HepG2 (cell line): ENCODE data around the gene AGTPBP1. TPM values are rescaled to one million over a fixed set of nuclear protein-coding genes. Genes with fewer than 3 reads are reported as not detected.

Experiments
- ATAC-seq: fragments of 200-7000 bp; cut with Tn5 transposase; 3 replicates; pipeline ENCODE4 v1.9.1; 2020; ENCODE audit warnings: mild to moderate bottlenecking, moderate library complexity
- BruUV-seq: library from RNA; stranded (reverse); fragments of 400-500 nt; replicated peaks from 2 replicates; lab custom pipeline; 2021; lab: Mats Ljungman, UMichigan
- CTCF ChIA-PET: fragments of 300-600 bp; formaldehyde crosslinking; extraction: SDS; loops from one replicate; lab custom pipeline; 2021; ENCODE audit warnings: low total read pairs, inconsistent platforms, low intra/inter-chr PET ratio; lab: Yijun Ruan, JAX
- POLR2A ChIA-PET: fragments of 350-600 bp; sonication (Branson Sonifier 250); formaldehyde crosslinking; loops from one replicate; lab custom pipeline; 2020; ENCODE audit warnings: antibody characterized with exemption, inconsistent platforms; lab: Yijun Ruan, JAX
- DNase-seq: peaks from one replicate; pipeline ENCODE4 v3.0.0-alpha.2; 2015; ENCODE audit warnings: low spot score
- FAIRE-seq: peaks from 3 replicates; lab custom pipeline; 2011; peaks lifted over from hg19 to GRCh38; lab: Jason Lieb, UNC
- H2AFZ ChIP-seq: one replicate; pipeline ENCODE4 v1.6.1; 2011; ENCODE audit warnings: low read length, inconsistent platforms
- H3K27ac ChIP-seq: fragments of 300-600 bp; 3 replicates; pipeline ENCODE4 v1.8.0; 2011; ENCODE audit warnings: mixed run types, mild to moderate bottlenecking, mixed read lengths, low read length, inconsistent platforms; ENCODE audit not compliant: insufficient read depth; ENCODE audit errors: extremely low read length
- H3K27me3 ChIP-seq, 2 experiments: fragments of 200-600 bp in 1 of 2; 2 replicates in 1 of 2; 3 replicates in 1 of 2; pipeline versions ENCODE4 v1.6.0 to v1.8.0; 2011; ENCODE audit warnings: low read length in 2 of 2, mild to moderate bottlenecking in 2 of 2, moderate library complexity in 2 of 2, inconsistent platforms in 1 of 2; ENCODE audit not compliant: insufficient read depth in 2 of 2, control insufficient read depth in 1 of 2
- H3K36me3 ChIP-seq, 2 experiments: fragments of 200-600 bp in 1 of 2; replicated peaks in 1 of 2; 2 replicates in 1 of 2; 3 replicates in 1 of 2; pipeline versions ENCODE4 v1.5.1 to v1.8.0; 2011; ENCODE audit warnings: low read length in 2 of 2, inconsistent platforms in 1 of 2; ENCODE audit not compliant: insufficient read depth in 2 of 2, control insufficient read depth in 1 of 2
- H3K4me1 ChIP-seq: 2 replicates; pipeline ENCODE4 v1.5.1; 2012; ENCODE audit warnings: low read length, inconsistent platforms; ENCODE audit not compliant: insufficient read depth
- H3K4me2 ChIP-seq: 2 replicates; pipeline ENCODE4 v1.6.0; 2011; ENCODE audit warnings: low read depth, low read length, inconsistent platforms
- H3K4me3 ChIP-seq, 3 experiments: fragments of 200-600 bp in 1 of 3; sonication (generic), shearing (Covaris generic) in 1 of 3; replicated peaks in 1 of 3; 2 replicates each; pipeline ENCODE4 v1.5.1; 2011 to 2016; ENCODE audit warnings: low read length in 3 of 3, inconsistent platforms in 2 of 3, low read depth in 2 of 3, mild to moderate bottlenecking in 2 of 3, control low read depth in 1 of 3, mixed read lengths in 1 of 3; ENCODE audit not compliant: insufficient read depth in 1 of 3
- H3K79me2 ChIP-seq: one replicate; pipeline ENCODE4 v1.6.1; 2011; ENCODE audit warnings: low read length, inconsistent platforms; ENCODE audit not compliant: insufficient read depth
- H3K9ac ChIP-seq: 2 replicates; pipeline ENCODE4 v1.6.0; 2011; ENCODE audit warnings: mild to moderate bottlenecking, low read depth, low read length, inconsistent platforms; ENCODE audit not compliant: insufficient read depth
- H3K9me3 ChIP-seq: 2 replicates; pipeline ENCODE4 v1.5.1; 2012; ENCODE audit warnings: mild to moderate bottlenecking, low read length
- H4K20me1 ChIP-seq: 2 replicates; pipeline ENCODE4 v1.6.0; 2011; ENCODE audit warnings: inconsistent platforms, mild to moderate bottlenecking, low read length, moderate library complexity; ENCODE audit not compliant: insufficient read depth
- KLF16 ChIP-seq, 2 experiments: sonication (generic) in 1 of 2; formaldehyde crosslinking in 1 of 2; IDR thresholded peaks; 2 replicates each; pipeline versions ENCODE4 v1.6.1 to v1.8.0; 2016 to 2023; ENCODE audit warnings: missing genetic modification reagents in 2 of 2, missing compliant biosample characterization in 1 of 2
- NFE2L1 ChIP-seq: sonication (generic); formaldehyde crosslinking; IDR thresholded peaks from 2 replicates; pipeline ENCODE4 v1.4.0; 2020; ENCODE audit warnings: missing genetic modification reagents, mild to moderate bottlenecking, borderline replicate concordance
- WGBS: methylation state at CpG from one replicate; pipeline ENCODE4 v1.1.6; 2017; ENCODE audit warnings: low lambda C conversion rate; 5-methylcytosine and 5-hydroxymethylcytosine counted together
- in situ Hi-C: cut with HindIII; loops from 2 replicates; pipeline ENCODE4 v1.10.0; 2017; ENCODE audit warnings: low pct_unique_long_range_greater_than_20kb; ENCODE audit not compliant: extremely low pct_ligation_motif_present
- intact Hi-C: fragments of 100-400 bp; cut with micrococcal nuclease; formaldehyde crosslinking; loops from one replicate; pipeline ENCODE4 v1.10.0; 2022; ENCODE audit not compliant: unreplicated experiment
- polyA plus RNA-seq, 8 experiments: library from polyadenylated mRNA; depleted of rRNA in 3 of 8; stranded (reverse) in 7 of 8; unstranded in 1 of 8; fragments of >200 nt; fragmentation: Illumina TruSeq in 4 of 8; extraction: Trizol in 4 of 8; gene quantifications; 2 replicates each; pipeline versions ENCODE4 v1.2.1 to v1.2.3, GENCODE V29; 2011 to 2016; ENCODE audit warnings: low read depth in 4 of 8, missing spikeins in 1 of 8, mixed read lengths in 1 of 8; ENCODE audit not compliant: insufficient read depth in 1 of 8
- total RNA-seq, 5 experiments: library from RNA; depleted of rRNA; stranded (reverse); fragments of >200 nt; fragmentation: Illumina TruSeq; extraction: Trizol; gene quantifications; 2 replicates each; pipeline ENCODE4 v1.2.3, GENCODE V29; 2016; ENCODE audit warnings: low read depth in 1 of 5
- TF ChIP-seq, protein P1 (sequence below): sonication (generic); formaldehyde crosslinking; IDR thresholded peaks from 2 replicates; pipeline ENCODE4 v1.4.0; 2020; ENCODE audit warnings: missing genetic modification reagents

The AGTPBP1 gene
- total and polyA plus RNA-seq, 2 of the 13 experiments (the other 11 are each of a cell fraction or from before 2014, with no cell fraction given): 9.7 to 22.3 TPM

DNA sequence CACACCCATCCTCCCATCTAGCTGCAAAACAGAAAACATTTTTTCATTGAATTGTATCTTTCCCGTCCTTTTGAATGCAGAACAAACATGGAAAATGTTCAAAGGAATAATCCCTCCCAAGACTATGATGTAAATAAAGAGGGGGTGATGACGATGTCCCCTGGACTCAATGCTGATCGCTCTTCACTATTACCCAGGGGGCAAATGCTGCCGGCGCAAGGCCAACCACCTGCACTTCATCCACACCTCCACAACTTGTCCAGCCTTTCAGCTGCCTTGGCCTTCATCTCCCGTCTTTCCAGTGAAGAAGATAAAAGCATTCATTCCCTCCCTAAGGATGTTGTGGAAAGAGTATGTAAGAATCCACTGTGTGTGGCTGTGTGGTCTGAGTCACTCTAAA is 240.3 kb downstream of the AGTPBP1 start:
- H3K27me3 ChIP-seq: no peaks in the 10 kb centered on the region
- ChIA-PET POLR2A (no interaction called here), CTCF (no interaction called here)
- no peak for DNase-seq
- no peaks in the 10 kb centered on the region for H3K4me1 ChIP-seq
- 30% methylated on average over 6 of the region's 6 CpGs for WGBS
- H4K20me1 ChIP-seq: no peaks in the 10 kb centered on the region
- H3K27ac ChIP-seq: no peak overlapping the region
- no peak overlapping the region for H3K9ac ChIP-seq
- TF ChIP-seq KLF16 (CRISPR knock-in tag; IDR thresholded peaks at IDR 0.05) (no peak), NFE2L1 (CRISPR knock-in tag) (no peak)
- TF ChIP-seq, protein P1, sequence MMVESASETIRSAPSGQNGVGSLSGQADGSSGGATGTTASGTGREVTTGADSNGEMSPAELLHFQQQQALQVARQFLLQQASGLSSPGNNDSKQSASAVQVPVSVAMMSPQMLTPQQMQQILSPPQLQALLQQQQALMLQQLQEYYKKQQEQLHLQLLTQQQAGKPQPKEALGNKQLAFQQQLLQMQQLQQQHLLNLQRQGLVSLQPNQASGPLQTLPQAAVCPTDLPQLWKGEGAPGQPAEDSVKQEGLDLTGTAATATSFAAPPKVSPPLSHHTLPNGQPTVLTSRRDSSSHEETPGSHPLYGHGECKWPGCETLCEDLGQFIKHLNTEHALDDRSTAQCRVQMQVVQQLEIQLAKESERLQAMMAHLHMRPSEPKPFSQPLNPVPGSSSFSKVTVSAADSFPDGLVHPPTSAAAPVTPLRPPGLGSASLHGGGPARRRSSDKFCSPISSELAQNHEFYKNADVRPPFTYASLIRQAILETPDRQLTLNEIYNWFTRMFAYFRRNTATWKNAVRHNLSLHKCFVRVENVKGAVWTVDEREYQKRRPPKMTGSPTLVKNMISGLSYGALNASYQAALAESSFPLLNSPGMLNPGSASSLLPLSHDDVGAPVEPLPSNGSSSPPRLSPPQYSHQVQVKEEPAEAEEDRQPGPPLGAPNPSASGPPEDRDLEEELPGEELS (CRISPR knock-in tag): no peak
- no peak for FAIRE-seq
- H3K36me3 ChIP-seq: no peaks in the 10 kb centered on the region
- no peaks in the 10 kb centered on the region for H3K79me2 ChIP-seq
- no peaks in the 10 kb centered on the region for H3K9me3 ChIP-seq
- no TSS peak for BruUV-seq
- no peak overlapping the region for H3K4me2 ChIP-seq
- intact Hi-C loops (no loop called here), in situ Hi-C loops (no loop called here)
- ATAC-seq: no peak
- no peak overlapping the region for H2AFZ ChIP-seq
- H3K4me3 ChIP-seq: no peak overlapping the region

Other genes with a start within 250 kb of the AGTPBP1 start
- gene NAA35, start 199.2 kb upstream of the AGTPBP1 start, total RNA-seq (2016; rRNA removed; fragmentation: Illumina TruSeq; extraction: Trizol): 28.9 and 35.1 TPM in 2 replicates
- gene NAA35, start 199.2 kb upstream of the AGTPBP1 start, polyA plus RNA-seq (2011; rRNA removed): 16.2 and 21.6 TPM in 2 replicates